IMR-90 (cell line): ENCODE data around the gene COA1. TPM values are rescaled to one million over a fixed set of nuclear protein-coding genes. Genes with fewer than 3 reads are reported as not detected.

Source experiments
- ATAC-seq: fragments of 200-7000 bp; cut with Tn5 transposase; 2 replicates; pipeline ENCODE4 v1.9.1; 2020; ENCODE audit warnings: low read depth, mild to moderate bottlenecking, moderate library complexity
- BruUV-seq: library from RNA; stranded (reverse); fragments of 400-500 nt; replicated peaks from 2 replicates; lab custom pipeline; 2021; lab: Mats Ljungman, UMichigan
- CTCF ChIA-PET: fragments of 300-600 bp; formaldehyde crosslinking; extraction: SDS; loops from one replicate; lab custom pipeline; 2021; ENCODE audit warnings: antibody characterized with exemption; lab: Yijun Ruan, JAX
- POLR2A ChIA-PET: fragments of 300-600 bp; sonication (Branson Sonifier 250); formaldehyde crosslinking; loops from one replicate; lab custom pipeline; 2022; ENCODE audit warnings: antibody characterized with exemption; ENCODE audit not compliant: unreplicated experiment; lab: Charles Lee
- DNase-seq: peaks from one replicate; pipeline ENCODE4 v3.0.0; 2013
- H2AFZ ChIP-seq: replicated peaks from 2 replicates; pipeline ENCODE3; 2013; ENCODE audit warnings: low read length, mild to moderate bottlenecking; ENCODE audit not compliant: poor library complexity
- H2AK5ac ChIP-seq: 2 replicates; pipeline ENCODE4 v1.6.1; 2013; ENCODE audit warnings: low read depth, low read length, inconsistent platforms
- H2AK9ac ChIP-seq: replicated peaks from 2 replicates; pipeline ENCODE3; 2013; ENCODE audit warnings: mild to moderate bottlenecking, low read depth, low read length, moderate library complexity; ENCODE audit not compliant: poor library complexity
- H2BK120ac ChIP-seq: 2 replicates; pipeline ENCODE4 v1.6.1; 2013; ENCODE audit warnings: low read depth, low read length, inconsistent platforms
- H2BK15ac ChIP-seq: 3 replicates; pipeline ENCODE4 v1.6.1; 2013; ENCODE audit warnings: low read depth, low read length, inconsistent platforms
- H2BK20ac ChIP-seq: 2 replicates; pipeline ENCODE4 v1.6.1; 2013; ENCODE audit warnings: low read depth, mild to moderate bottlenecking, inconsistent platforms, low read length, moderate library complexity
- H2BK5ac ChIP-seq: 2 replicates; pipeline ENCODE4 v1.6.1; 2013; ENCODE audit warnings: mild to moderate bottlenecking, low read depth, low read length, inconsistent platforms; ENCODE audit not compliant: poor library complexity, severe bottlenecking
- H3K14ac ChIP-seq: replicated peaks from 2 replicates; pipeline ENCODE4 v1.6.1; 2013; ENCODE audit warnings: low read depth, low read length, inconsistent platforms
- H3K18ac ChIP-seq: 2 replicates; pipeline ENCODE4 v1.6.1; 2013; ENCODE audit warnings: low read depth, low read length, control low read depth
- H3K23ac ChIP-seq: 2 replicates; pipeline ENCODE4 v1.6.1; 2013; ENCODE audit warnings: low read depth, low read length, inconsistent platforms
- H3K27ac ChIP-seq: 2 replicates; pipeline ENCODE4 v1.5.1; 2013; ENCODE audit warnings: mild to moderate bottlenecking, control low read depth, low read length; ENCODE audit not compliant: insufficient read depth
- H3K27me3 ChIP-seq: 2 replicates; pipeline ENCODE4 v1.6.1; 2013; ENCODE audit warnings: low read length; ENCODE audit not compliant: control insufficient read depth, insufficient read depth
- H3K36me3 ChIP-seq: 2 replicates; pipeline ENCODE4 v1.6.1; 2013; ENCODE audit warnings: low read length, mixed read lengths; ENCODE audit not compliant: control insufficient read depth, insufficient read depth
- H3K4ac ChIP-seq: 2 replicates; pipeline ENCODE4 v1.6.1; 2013; ENCODE audit warnings: low read depth, low read length, inconsistent platforms
- H3K4me1 ChIP-seq: 2 replicates; pipeline ENCODE4 v1.6.1; 2013; ENCODE audit warnings: low read length, mixed read lengths; ENCODE audit not compliant: control insufficient read depth, insufficient read depth
- H3K4me2 ChIP-seq: 2 replicates; pipeline ENCODE4 v1.6.1; 2013; ENCODE audit warnings: low read depth, mild to moderate bottlenecking, control low read depth, low read length, moderate library complexity
- H3K4me3 ChIP-seq: 2 replicates; pipeline ENCODE4 v1.5.1; 2013; ENCODE audit warnings: low read depth, mild to moderate bottlenecking, control low read depth, low read length, moderate library complexity; ENCODE audit not compliant: insufficient read depth
- H3K56ac ChIP-seq: 2 replicates; pipeline ENCODE4 v1.6.1; 2013; ENCODE audit warnings: low read length, inconsistent platforms; ENCODE audit not compliant: insufficient read depth; ENCODE audit errors: extremely low read depth
- H3K79me1 ChIP-seq, 2 experiments: 2 replicates each; pipeline ENCODE4 v1.6.1; 2013; ENCODE audit warnings: low read length in 2 of 2, inconsistent platforms in 1 of 2, low read depth in 1 of 2
- H3K9ac ChIP-seq: 2 replicates; pipeline ENCODE4 v1.6.1; 2013; ENCODE audit warnings: low read depth, low read length, control low read depth
- H3K9me1 ChIP-seq: 2 replicates; pipeline ENCODE4 v1.6.1; 2013; ENCODE audit warnings: low read length, inconsistent platforms; ENCODE audit not compliant: insufficient read depth
- H3K9me3 ChIP-seq: 2 replicates; pipeline ENCODE4 v1.6.1; 2013; ENCODE audit warnings: low read length; ENCODE audit not compliant: control insufficient read depth, insufficient read depth
- H4K20me1 ChIP-seq: 2 replicates; pipeline ENCODE4 v1.6.1; 2013; ENCODE audit warnings: low read length, inconsistent platforms; ENCODE audit not compliant: insufficient read depth
- H4K5ac ChIP-seq: 2 replicates; pipeline ENCODE4 v1.6.1; 2013; ENCODE audit warnings: mild to moderate bottlenecking, low read depth, low read length, control low read depth
- H4K8ac ChIP-seq, 2 experiments: 2 replicates each; pipeline ENCODE4 v1.6.1; 2013; ENCODE audit warnings: low read depth in 2 of 2, low read length in 2 of 2, control low read depth in 1 of 2, inconsistent platforms in 1 of 2
- H4K91ac ChIP-seq: 2 replicates; pipeline ENCODE4 v1.6.1; 2013; ENCODE audit warnings: low read depth, low read length, inconsistent platforms; ENCODE audit not compliant: insufficient read depth
- BHLHE40 ChIP-seq: fragments of 150-350 bp; IDR thresholded peaks from 2 replicates; pipeline ENCODE4 v1.6.1; 2016; ENCODE audit warnings: mild to moderate bottlenecking, low read depth, low read length
- CEBPB ChIP-seq: IDR thresholded peaks from 2 replicates; pipeline ENCODE4 v1.6.1; 2012; ENCODE audit warnings: low read depth, low read length, improper control_type of control experiment
- FOS ChIP-seq: fragments of 150-350 bp; IDR thresholded peaks from 2 replicates; pipeline ENCODE4 v1.6.1; 2016; ENCODE audit warnings: low read depth, low read length
- MAFK ChIP-seq: IDR thresholded peaks from 2 replicates; pipeline ENCODE4 v1.6.1; 2012; ENCODE audit warnings: low read depth, low read length, improper control_type of control experiment
- MAZ ChIP-seq: IDR thresholded peaks from 2 replicates; pipeline ENCODE4 v1.6.1; 2012; ENCODE audit warnings: low read depth, mild to moderate bottlenecking, low read length, improper control_type of control experiment, moderate library complexity, borderline replicate concordance
- MXI1 ChIP-seq: IDR thresholded peaks from 2 replicates; pipeline ENCODE4 v1.6.1; 2012; ENCODE audit warnings: low read depth, mild to moderate bottlenecking, low read length, moderate library complexity, borderline replicate concordance
- NFE2L2 ChIP-seq: fragments of 150-350 bp; IDR thresholded peaks from 2 replicates; pipeline ENCODE4 v1.6.1; 2016; ENCODE audit warnings: low read depth, mild to moderate bottlenecking, low read length
- POLR2A ChIP-seq: IDR thresholded peaks from 2 replicates; pipeline ENCODE4 v1.6.1; 2012; ENCODE audit warnings: mild to moderate bottlenecking, low read depth, low read length
- RAD21 ChIP-seq: IDR thresholded peaks from 2 replicates; pipeline ENCODE4 v1.6.1; 2012; ENCODE audit warnings: low read length, improper control_type of control experiment
- RCOR1 ChIP-seq: IDR thresholded peaks from 2 replicates; pipeline ENCODE4 v1.6.1; 2012; ENCODE audit warnings: mild to moderate bottlenecking, low read length, improper control_type of control experiment; ENCODE audit not compliant: insufficient replicate concordance
- RFX5 ChIP-seq: IDR thresholded peaks from 2 replicates; pipeline ENCODE4 v1.8.0; 2012; ENCODE audit warnings: low read depth, mild to moderate bottlenecking, low read length, moderate library complexity
- SMC3 ChIP-seq: fragments of 150-350 bp; IDR thresholded peaks from 2 replicates; pipeline ENCODE4 v1.6.1; 2016; ENCODE audit warnings: low read depth, mild to moderate bottlenecking, antibody characterized with exemption, low read length, moderate library complexity
- WGBS, 2 experiments: methylation state at CpG; one replicate each; pipeline versions ENCODE4 v1.1.5 to v1.1.7; 2013; ENCODE audit warnings: missing lambda C conversion rate in 2 of 2; ENCODE audit not compliant: insufficient read length in 1 of 2; ENCODE audit errors: extremely low coverage in 2 of 2; 5-methylcytosine and 5-hydroxymethylcytosine counted together
- dilution Hi-C: fragments of 300-500 bp; cut with HindIII; formaldehyde crosslinking; loops from one replicate; pipeline ENCODE4 v1.14.3; 2018; ENCODE audit warnings: low sequenced_read_pairs; ENCODE audit not compliant: unreplicated experiment
- in situ Hi-C: fragments of 300-500 bp; cut with MboI; formaldehyde crosslinking; loops from 3 replicates; pipeline ENCODE4 v1.14.3; 2019; ENCODE audit warnings: low sequenced_read_pairs, inconsistent platforms, mixed read lengths
- intact Hi-C: fragments of 100-400 bp; cut with micrococcal nuclease; formaldehyde crosslinking; loops from 2 replicates; pipeline ENCODE4 v1.10.0; 2022
- polyA plus RNA-seq, 3 experiments: library from polyadenylated mRNA; depleted of rRNA; stranded (reverse); fragments of >200 nt; gene quantifications; 2 replicates each; pipeline ENCODE4 v1.2.3, GENCODE V29; 2012; ENCODE audit warnings: low replicate concordance in 1 of 3
- total RNA-seq: library from RNA; depleted of rRNA; stranded (reverse); fragments of >200 nt; gene quantifications from 2 replicates; pipeline ENCODE4 v1.2.3, GENCODE V29; 2012
- TF ChIP-seq, protein P1 (sequence below): conservative IDR thresholded peaks from 2 replicates; pipeline ENCODE4 v1.5.1; 2012; ENCODE audit warnings: mild to moderate bottlenecking, low read depth, low read length, improper control_type of control experiment
- TF ChIP-seq, protein P2 (sequence below): fragments of 150-350 bp; IDR thresholded peaks from 2 replicates; pipeline ENCODE4 v1.6.1; 2016; ENCODE audit warnings: low read depth, mild to moderate bottlenecking, low read length, moderate library complexity, borderline replicate concordance
- TF ChIP-seq, protein P3 (sequence below): fragments of 150-350 bp; IDR thresholded peaks from 2 replicates; pipeline ENCODE4 v1.6.1; 2017; ENCODE audit warnings: mild to moderate bottlenecking, antibody characterized with exemption, low read length, low read depth

The COA1 gene
- total and polyA plus RNA-seq, 2 of the 4 experiments (the other 2 are of a cell fraction): 34.2 to 59.5 TPM

DNA sequence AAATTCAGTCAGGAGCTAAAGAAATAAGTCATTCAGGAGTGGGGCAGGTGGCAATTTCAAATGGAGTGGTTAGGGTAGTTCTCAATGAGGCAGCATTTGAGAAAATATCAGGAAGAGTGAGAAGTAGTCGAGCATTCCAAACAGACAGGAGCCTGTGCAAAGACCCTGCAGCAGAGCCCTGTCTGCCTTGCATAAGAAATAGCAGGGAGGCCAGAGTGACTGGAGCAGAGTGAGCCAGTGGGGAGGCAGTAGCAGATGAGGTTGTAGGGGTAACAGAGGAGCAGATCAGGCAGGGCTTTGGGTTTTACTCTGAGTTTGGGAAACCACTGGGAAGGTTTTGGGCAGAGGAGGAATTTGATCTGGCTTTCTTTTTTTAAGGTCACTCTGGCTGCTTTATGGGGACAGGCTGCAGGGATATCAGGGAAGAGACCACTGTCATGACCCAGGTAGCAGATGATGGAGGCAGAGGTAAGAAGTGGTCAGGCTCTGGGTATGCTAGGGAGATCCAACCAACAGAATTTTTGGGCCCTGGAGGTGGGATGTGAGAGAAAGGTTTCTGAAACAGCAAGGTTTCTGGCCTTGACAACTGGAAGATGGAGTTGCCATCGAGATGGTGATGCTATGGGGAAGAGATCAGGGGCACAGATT lies 27.9 kb upstream of the COA1 start:
- 0 out of 2 replicates have a peak overlapping the region, but pooled peaks have one; percentile 6 for H3K23ac ChIP-seq
- CTCF ChIA-PET: no interaction called here
- dilution Hi-C loops: no loop called here
- TF ChIP-seq POLR2A (no peak), RCOR1 (no peak), MAZ (no peak), MXI1 (no peak), MAFK (no peak), NFE2L2 (no peak), CEBPB (no peak), RAD21 (no peak), BHLHE40 (no peak), FOS (no peak), RFX5 (no peak), SMC3 (no peak)
- TF ChIP-seq, protein P1, sequence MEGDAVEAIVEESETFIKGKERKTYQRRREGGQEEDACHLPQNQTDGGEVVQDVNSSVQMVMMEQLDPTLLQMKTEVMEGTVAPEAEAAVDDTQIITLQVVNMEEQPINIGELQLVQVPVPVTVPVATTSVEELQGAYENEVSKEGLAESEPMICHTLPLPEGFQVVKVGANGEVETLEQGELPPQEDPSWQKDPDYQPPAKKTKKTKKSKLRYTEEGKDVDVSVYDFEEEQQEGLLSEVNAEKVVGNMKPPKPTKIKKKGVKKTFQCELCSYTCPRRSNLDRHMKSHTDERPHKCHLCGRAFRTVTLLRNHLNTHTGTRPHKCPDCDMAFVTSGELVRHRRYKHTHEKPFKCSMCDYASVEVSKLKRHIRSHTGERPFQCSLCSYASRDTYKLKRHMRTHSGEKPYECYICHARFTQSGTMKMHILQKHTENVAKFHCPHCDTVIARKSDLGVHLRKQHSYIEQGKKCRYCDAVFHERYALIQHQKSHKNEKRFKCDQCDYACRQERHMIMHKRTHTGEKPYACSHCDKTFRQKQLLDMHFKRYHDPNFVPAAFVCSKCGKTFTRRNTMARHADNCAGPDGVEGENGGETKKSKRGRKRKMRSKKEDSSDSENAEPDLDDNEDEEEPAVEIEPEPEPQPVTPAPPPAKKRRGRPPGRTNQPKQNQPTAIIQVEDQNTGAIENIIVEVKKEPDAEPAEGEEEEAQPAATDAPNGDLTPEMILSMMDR: no peak
- TF ChIP-seq, protein P2, sequence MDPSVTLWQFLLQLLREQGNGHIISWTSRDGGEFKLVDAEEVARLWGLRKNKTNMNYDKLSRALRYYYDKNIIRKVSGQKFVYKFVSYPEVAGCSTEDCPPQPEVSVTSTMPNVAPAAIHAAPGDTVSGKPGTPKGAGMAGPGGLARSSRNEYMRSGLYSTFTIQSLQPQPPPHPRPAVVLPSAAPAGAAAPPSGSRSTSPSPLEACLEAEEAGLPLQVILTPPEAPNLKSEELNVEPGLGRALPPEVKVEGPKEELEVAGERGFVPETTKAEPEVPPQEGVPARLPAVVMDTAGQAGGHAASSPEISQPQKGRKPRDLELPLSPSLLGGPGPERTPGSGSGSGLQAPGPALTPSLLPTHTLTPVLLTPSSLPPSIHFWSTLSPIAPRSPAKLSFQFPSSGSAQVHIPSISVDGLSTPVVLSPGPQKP: no peak
- TF ChIP-seq, protein P3, sequence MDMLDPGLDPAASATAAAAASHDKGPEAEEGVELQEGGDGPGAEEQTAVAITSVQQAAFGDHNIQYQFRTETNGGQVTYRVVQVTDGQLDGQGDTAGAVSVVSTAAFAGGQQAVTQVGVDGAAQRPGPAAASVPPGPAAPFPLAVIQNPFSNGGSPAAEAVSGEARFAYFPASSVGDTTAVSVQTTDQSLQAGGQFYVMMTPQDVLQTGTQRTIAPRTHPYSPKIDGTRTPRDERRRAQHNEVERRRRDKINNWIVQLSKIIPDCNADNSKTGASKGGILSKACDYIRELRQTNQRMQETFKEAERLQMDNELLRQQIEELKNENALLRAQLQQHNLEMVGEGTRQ: no peak

More for the DNA sequence above, 27.9 kb upstream of the COA1 start:
- peaks cover 19% of the 10 kb centered on the region for H3K9me1 ChIP-seq
- H3K36me3 ChIP-seq: no peaks in the 10 kb centered on the region
- no peak overlapping the region for H2AK9ac ChIP-seq
- H4K20me1 ChIP-seq: no peaks in the 10 kb centered on the region
- H2BK120ac ChIP-seq: no peak overlapping the region
- H2AK5ac ChIP-seq: peak overlapping the region; percentile 53; the same call in 1 of the 2 replicates
- 0 out of 2 replicates have a peak overlapping the region, but pooled peaks have one; percentile 36 for H4K5ac ChIP-seq
- WGBS, 2 experiments: 94% methylated on average over 2 of the region's 2 CpGs; no CpG with 5 or more reads in 1 of the 2 experiments
- no peak overlapping the region for H2BK5ac ChIP-seq
- H3K56ac ChIP-seq: no peak overlapping the region
- H2BK20ac ChIP-seq: no peak overlapping the region
- no peak overlapping the region for H2AFZ ChIP-seq
- peaks cover 0 to 14% of the 10 kb centered on the region in 2 experiments; a peak in 3 of 4 replicates for H3K79me1 ChIP-seq
- peak overlapping the region in 1 of 2 experiments; percentile 8; a peak in 1 of 4 replicates for H4K8ac ChIP-seq
- H4K91ac ChIP-seq: peak overlapping the region; percentile 13; the same call in 1 of the 2 replicates
- peaks cover 15% of the 10 kb centered on the region for H3K4me1 ChIP-seq
- H3K9ac ChIP-seq: no peak overlapping the region
- H3K4ac ChIP-seq: 0 out of 2 replicates have a peak overlapping the region, but pooled peaks have one; percentile 2
- in situ Hi-C loops: no loop called here
- POLR2A ChIA-PET: interaction anchor here (0.6 kb wide), 1 partner anchor 44 kb away, joined by 3 read pairs; no protein-coding TSS in a partner anchor
- H3K4me3 ChIP-seq: no peak overlapping the region
- no peak overlapping the region for H3K4me2 ChIP-seq
- BruUV-seq: no TSS peak
- H3K27ac ChIP-seq: no peak overlapping the region
- H3K9me3 ChIP-seq: no peaks in the 10 kb centered on the region
- H3K14ac ChIP-seq: no peak overlapping the region
- DNase-seq (no peak), ATAC-seq (no peak)
- H3K27me3 ChIP-seq: no peaks in the 10 kb centered on the region
- intact Hi-C loops: no loop called here
- no peak overlapping the region for H3K18ac ChIP-seq
- H2BK15ac ChIP-seq: 0 out of 3 replicates have a peak overlapping the region, but pooled peaks have one; percentile 2
